HuH-7 (cell line): Measurements from ENCODE around the gene XKR8.
"Not testable (repeated sequence)": the region's sequence is repeated elsewhere in the genome, so short reads cannot be mapped to it uniquely, and the experiment has no call there.

ENCODE experiments used
- DNase-seq: peaks from one replicate; pipeline ENCODE4 v3.0.0; 2011; ENCODE audit warnings: low spot score

XKR8 gene

GRCh38 chr1:27990920-27991537 is 31.3 kb downstream of the XKR8 start:
- DNase-seq, result no peak

- DNase-seq, result no peak
Measured at GRCh38 chr1:27992276-27992675, 32.5 kb downstream of the XKR8 start.

GRCh38 chr1:27993241-27993640 is 33.5 kb downstream of the XKR8 start:
- no peak for DNase-seq

GRCh38 chr1:27994060-27994459 is 34.3 kb downstream of the XKR8 start:
- no peak for DNase-seq

- DNase-seq, result not testable (repeated sequence)
Measured at GRCh38 chr1:27994526-27994925, 34.8 kb downstream of the XKR8 start.

GRCh38 chr1:27999055-27999454 is 39.3 kb downstream of the XKR8 start:
- no peak for DNase-seq

- DNase-seq, result no peak
Measured at GRCh38 chr1:28002600-28002999, 42.8 kb downstream of the XKR8 start.

- DNase-seq, result not testable (repeated sequence)
Measured at GRCh38 chr1:28003117-28003516, 43.3 kb downstream of the XKR8 start.

- no peak for DNase-seq
Measured at GRCh38 chr1:28010969-28011368, 51.2 kb downstream of the XKR8 start.
